ENCODE data around the gene BSDC1. TPM values are rescaled to one million over a fixed set of nuclear protein-coding genes. Genes with fewer than 3 reads are reported as not detected.

The BSDC1 gene
- total RNA-seq, 1 donor from 2014 or later: 38.6 TPM

- Mint-ChIP-seq H3K4me3 (no peak overlapping the region), H3K9me3 (peaks cover 3% of the 10 kb centered on the region), H3K27ac (ENCODE audit: unreplicated experiment) (no peak overlapping the region), H3K4me1 (no peaks in the 10 kb centered on the region), H3K36me3 (ENCODE audit: low read depth) (no peaks in the 10 kb centered on the region), H3K27me3 (ENCODE audit: low read depth) (peaks cover 11% of the 10 kb centered on the region)
- no peak for TF ChIP-seq CTCF (conservative IDR thresholded peaks at IDR 0.05)
- no peak for DNase-seq (ENCODE audit: low read depth, low spot score)
Observed at GRCh38 chr1:32427264-32427963, 33.2 kb upstream of the BSDC1 start.

- no peak overlapping the region for H3K4me3 Mint-ChIP-seq
- no peak for TF ChIP-seq CTCF (conservative IDR thresholded peaks at IDR 0.05)
- DNase-seq (ENCODE audit: low read depth, low spot score): no peak
- peaks cover 3% of the 10 kb centered on the region for H3K9me3 Mint-ChIP-seq
- peaks cover 11% of the 10 kb centered on the region for H3K27me3 Mint-ChIP-seq (ENCODE audit: low read depth)
- no peaks in the 10 kb centered on the region for H3K4me1 Mint-ChIP-seq
- H3K36me3 Mint-ChIP-seq (ENCODE audit: low read depth): no peaks in the 10 kb centered on the region
- no peak overlapping the region for H3K27ac Mint-ChIP-seq (ENCODE audit: unreplicated experiment)
Observed at GRCh38 chr1:32426489-32427255, 32.4 kb upstream of the BSDC1 start.

GRCh38 chr1:32421775-32422174 is 27.5 kb upstream of the BSDC1 start:
- H3K36me3 Mint-ChIP-seq (ENCODE audit: low read depth): peaks cover 4% of the 10 kb centered on the region
- H3K4me3 Mint-ChIP-seq: no peak overlapping the region
- H3K27me3 Mint-ChIP-seq (ENCODE audit: low read depth): peaks cover 3% of the 10 kb centered on the region
- H3K9me3 Mint-ChIP-seq: peaks cover 7% of the 10 kb centered on the region
- H3K27ac Mint-ChIP-seq (ENCODE audit: unreplicated experiment): no peak overlapping the region
- DNase-seq (ENCODE audit: low read depth, low spot score): no peak
- H3K4me1 Mint-ChIP-seq: no peaks in the 10 kb centered on the region
- no peak for TF ChIP-seq CTCF (conservative IDR thresholded peaks at IDR 0.05)

- no peak for TF ChIP-seq CTCF (conservative IDR thresholded peaks at IDR 0.05)
- Mint-ChIP-seq H3K36me3 (ENCODE audit: low read depth) (peaks cover 11% of the 10 kb centered on the region), H3K9me3 (peaks cover 13% of the 10 kb centered on the region), H3K27me3 (ENCODE audit: low read depth) (peaks cover 14% of the 10 kb centered on the region), H3K4me1 (peaks cover 3% of the 10 kb centered on the region), H3K27ac (ENCODE audit: unreplicated experiment) (no peak overlapping the region), H3K4me3 (no peak overlapping the region)
- DNase-seq (ENCODE audit: low read depth, low spot score): no peak
Observed at GRCh38 chr1:32414186-32414886, 20.1 kb upstream of the BSDC1 start.

GRCh38 chr1:32413507-32414185 is 19.4 kb upstream of the BSDC1 start:
- H3K4me1 Mint-ChIP-seq: peaks cover 3% of the 10 kb centered on the region
- peaks cover 11% of the 10 kb centered on the region for H3K36me3 Mint-ChIP-seq (ENCODE audit: low read depth)
- peaks cover 14% of the 10 kb centered on the region for H3K27me3 Mint-ChIP-seq (ENCODE audit: low read depth)
- TF ChIP-seq CTCF (conservative IDR thresholded peaks at IDR 0.05): peak; percentile 65
- no peak overlapping the region for H3K4me3 Mint-ChIP-seq
- H3K27ac Mint-ChIP-seq (ENCODE audit: unreplicated experiment): no peak overlapping the region
- H3K9me3 Mint-ChIP-seq: peaks cover 13% of the 10 kb centered on the region
- DNase-seq (ENCODE audit: low read depth, low spot score): peak; percentile 57

Measured in neural crest cell (in vitro differentiated cells).